ENCODE measurements around the gene MCAT.
"Not testable (repeated sequence)": the region's sequence is repeated elsewhere in the genome, so short reads cannot be mapped to it uniquely, and the experiment has no call there.

MCAT gene

DNA sequence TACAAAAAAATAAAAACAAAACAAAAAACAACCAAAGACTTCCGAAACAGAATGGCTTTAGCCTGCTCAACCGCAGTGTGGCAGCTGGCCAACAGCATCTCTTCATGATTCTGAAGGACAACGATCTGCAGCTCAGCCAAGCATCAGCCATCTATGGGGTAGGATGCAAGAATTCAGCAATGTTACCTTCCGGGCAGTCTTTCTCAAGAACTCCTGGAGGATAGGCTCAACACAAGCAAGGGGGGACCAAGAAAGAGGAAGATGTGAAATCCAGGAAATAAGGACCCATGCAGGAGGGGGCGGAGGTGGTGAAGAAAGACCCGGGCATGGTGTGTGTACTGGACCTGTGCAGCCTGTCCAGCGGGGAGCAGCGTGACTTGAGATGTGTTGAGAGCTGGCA is 4.6 kb upstream of the MCAT start:
- TF ChIP-seq, protein P1, sequence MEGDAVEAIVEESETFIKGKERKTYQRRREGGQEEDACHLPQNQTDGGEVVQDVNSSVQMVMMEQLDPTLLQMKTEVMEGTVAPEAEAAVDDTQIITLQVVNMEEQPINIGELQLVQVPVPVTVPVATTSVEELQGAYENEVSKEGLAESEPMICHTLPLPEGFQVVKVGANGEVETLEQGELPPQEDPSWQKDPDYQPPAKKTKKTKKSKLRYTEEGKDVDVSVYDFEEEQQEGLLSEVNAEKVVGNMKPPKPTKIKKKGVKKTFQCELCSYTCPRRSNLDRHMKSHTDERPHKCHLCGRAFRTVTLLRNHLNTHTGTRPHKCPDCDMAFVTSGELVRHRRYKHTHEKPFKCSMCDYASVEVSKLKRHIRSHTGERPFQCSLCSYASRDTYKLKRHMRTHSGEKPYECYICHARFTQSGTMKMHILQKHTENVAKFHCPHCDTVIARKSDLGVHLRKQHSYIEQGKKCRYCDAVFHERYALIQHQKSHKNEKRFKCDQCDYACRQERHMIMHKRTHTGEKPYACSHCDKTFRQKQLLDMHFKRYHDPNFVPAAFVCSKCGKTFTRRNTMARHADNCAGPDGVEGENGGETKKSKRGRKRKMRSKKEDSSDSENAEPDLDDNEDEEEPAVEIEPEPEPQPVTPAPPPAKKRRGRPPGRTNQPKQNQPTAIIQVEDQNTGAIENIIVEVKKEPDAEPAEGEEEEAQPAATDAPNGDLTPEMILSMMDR (conservative IDR thresholded peaks at IDR 0.05; ENCODE audit: low read depth, low read length) = no peak
- H3K4me3 ChIP-seq (ENCODE audit: low read depth, low read length) = no peak overlapping the region
- DNase-seq (ENCODE audit: low read depth) = no peak

DNA sequence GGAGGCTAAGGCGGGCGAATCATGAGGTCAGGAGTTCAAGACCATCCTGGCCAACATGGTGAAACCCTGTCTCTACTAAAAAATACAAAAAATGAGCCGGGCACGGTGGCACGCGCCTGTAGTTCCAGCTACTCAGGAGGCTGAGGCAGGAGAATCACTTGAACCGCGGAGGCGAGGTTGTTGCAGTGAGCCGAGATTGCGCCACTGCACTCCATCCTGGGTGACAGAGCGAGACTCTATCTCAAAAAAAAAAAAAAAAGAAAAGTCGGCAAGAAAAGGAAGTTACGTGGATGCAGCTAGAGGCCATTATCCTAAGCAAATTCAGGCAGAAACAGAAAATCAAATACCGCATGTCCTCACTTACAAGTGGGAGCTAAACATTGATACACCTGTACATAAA is 3.1 kb upstream of the MCAT start:
- not testable (repeated sequence) for H3K4me3 ChIP-seq (ENCODE audit: low read depth, low read length); DNase-seq (ENCODE audit: low read depth)

DNA sequence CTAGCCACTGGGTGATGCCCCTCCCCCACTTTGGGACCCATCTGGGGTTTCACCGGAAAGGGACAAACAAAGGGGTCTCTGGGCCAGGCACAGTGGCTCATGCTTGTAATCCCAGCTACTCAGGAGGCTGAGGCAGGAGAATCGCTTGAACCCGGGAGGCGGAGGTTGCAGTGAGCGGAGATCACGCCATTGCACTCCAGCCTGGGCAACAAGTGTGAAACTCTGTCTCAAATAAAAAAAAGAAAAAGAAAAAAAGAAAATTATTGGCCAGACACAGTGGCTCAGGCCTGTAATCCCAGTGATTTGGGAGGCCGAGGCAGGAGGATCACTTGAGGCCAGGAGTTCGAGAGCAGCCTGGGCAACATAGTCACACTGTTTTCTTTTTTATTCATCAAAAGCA is 2.2 kb upstream of the MCAT start:
- DNase-seq (ENCODE audit: low read depth); H3K4me3 ChIP-seq (ENCODE audit: low read depth, low read length): not testable (repeated sequence)

DNA sequence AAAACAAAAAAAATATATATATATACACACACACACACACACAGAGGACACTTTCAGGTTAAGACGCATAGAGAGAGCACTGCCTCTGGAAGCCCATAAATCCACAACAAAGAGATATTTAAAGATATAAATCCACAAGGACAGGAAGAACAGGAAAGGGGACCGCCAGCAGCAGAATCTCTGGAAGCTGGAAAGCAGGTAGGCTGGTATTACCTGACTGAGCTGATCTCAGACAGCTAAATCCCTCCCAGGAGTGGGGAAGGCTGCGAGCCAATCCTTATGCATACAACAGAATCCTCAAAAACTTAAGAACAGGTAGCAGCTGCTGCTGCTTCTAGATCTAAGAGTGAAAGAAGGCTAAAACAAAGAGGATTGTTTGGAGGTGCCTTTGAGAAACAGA is 1.8 kb upstream of the MCAT start:
- TF ChIP-seq, protein P1 (conservative IDR thresholded peaks at IDR 0.05; ENCODE audit: low read depth, low read length) = no peak
- DNase-seq (ENCODE audit: low read depth) = no peak
- H3K4me3 ChIP-seq (ENCODE audit: low read depth, low read length) = no peak overlapping the region

DNA sequence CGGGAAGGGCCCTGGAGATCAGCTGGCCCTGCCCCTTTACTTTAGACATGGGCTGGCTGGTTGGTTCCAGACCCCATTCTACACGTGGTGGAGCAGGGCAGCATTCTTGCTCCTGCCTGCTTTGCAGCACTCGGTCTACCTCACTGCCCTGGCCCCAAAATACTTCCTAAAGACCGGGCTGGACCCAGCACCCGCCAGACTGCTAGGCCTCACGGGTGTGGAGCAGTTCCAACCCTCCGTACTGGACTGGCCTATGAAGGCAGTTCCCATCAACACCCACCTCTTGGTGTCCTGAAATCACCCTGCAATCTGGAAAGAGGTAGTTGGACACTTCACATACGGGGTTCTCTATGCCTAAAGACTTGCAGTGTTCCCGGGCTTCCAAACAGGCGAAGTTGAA is 6.4 kb downstream of the MCAT start:
- DNase-seq (ENCODE audit: low read depth) = no peak
- TF ChIP-seq, protein P1 (conservative IDR thresholded peaks at IDR 0.05; ENCODE audit: low read depth, low read length) = no peak
- no peak overlapping the region for H3K4me3 ChIP-seq (ENCODE audit: low read depth, low read length)

DNA sequence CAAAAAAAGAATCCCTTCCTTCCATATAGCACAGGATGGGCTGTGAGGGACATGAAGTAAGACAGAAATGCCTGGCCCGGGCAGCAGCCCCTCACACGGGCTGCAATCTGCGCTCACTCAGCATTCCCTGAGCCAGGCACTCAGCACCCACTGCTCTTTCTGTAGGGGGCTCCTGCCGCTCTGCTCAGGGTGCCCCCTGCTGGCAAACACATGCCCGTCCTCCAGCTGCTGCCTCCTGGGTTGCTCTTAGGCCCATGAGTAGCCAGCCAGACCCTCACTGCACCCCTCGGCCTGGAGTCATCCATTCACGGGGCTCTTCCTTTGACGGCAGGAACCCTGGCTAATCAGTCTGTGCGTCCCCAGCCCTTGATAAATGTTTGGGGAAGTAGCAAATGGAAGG is 6.9 kb downstream of the MCAT start:
- no peak overlapping the region for H3K4me3 ChIP-seq (ENCODE audit: low read depth, low read length)
- peak; percentile 59 for DNase-seq (ENCODE audit: low read depth)
- TF ChIP-seq, protein P1 (conservative IDR thresholded peaks at IDR 0.05; ENCODE audit: low read depth, low read length) = peak; percentile 83

DNA sequence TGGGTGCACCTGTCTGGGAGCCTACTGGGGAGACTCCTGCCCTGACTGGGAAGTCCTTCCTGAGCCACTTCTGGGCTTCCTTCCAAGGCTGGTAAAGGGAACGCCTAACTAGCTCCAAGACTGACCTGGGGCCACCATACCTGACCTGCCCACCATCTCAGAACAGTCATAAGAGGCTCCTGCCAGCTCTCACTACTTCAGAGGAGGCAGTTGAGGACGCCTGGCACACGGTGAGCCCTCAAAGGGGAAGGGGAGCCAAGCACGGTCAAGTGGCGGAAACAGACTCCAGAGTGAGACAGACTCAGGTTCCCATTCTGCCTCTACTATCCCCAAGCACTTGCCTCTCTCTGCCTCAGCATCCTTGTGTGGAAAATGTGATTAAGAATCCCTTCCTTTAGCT is 7.6 kb downstream of the MCAT start:
- no peak for DNase-seq (ENCODE audit: low read depth)
- no peak overlapping the region for H3K4me3 ChIP-seq (ENCODE audit: low read depth, low read length)
- TF ChIP-seq, protein P1 (conservative IDR thresholded peaks at IDR 0.05; ENCODE audit: low read depth, low read length) = no peak

DNA sequence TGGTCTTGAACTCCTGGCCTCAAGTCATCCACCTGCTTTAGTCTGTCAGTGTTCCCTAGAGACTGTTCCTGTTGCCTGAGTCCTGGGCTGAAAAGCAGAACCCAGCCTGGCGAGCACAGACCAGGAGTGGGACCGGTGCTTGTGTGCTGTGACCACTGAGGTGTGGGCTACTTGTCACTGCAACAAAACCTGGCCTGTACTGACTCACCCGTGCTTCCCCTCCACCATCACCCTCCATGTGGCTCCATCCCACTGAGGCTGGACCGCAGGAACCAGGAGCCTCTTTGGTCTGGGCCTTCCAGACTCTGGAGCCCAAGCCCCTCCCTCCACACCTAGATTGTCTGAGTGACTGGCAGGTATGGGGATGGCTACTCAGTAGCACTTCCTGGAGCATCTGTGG is 8.6 kb downstream of the MCAT start:
- TF ChIP-seq, protein P1 (conservative IDR thresholded peaks at IDR 0.05; ENCODE audit: low read depth, low read length) = no peak
- DNase-seq (ENCODE audit: low read depth) = no peak
- no peak overlapping the region for H3K4me3 ChIP-seq (ENCODE audit: low read depth, low read length)
